Psoas muscle (tissue), 8 donors: Measurements from ENCODE around the gene CALHM6. TPM values are rescaled to one million over a fixed set of nuclear protein-coding genes. Genes with fewer than 3 reads are reported as not detected.

ENCODE experiments used
- ATAC-seq, 4 donors: fragments of 200-7000 bp; cut with Tn5 transposase; one replicate each; pipeline ENCODE4 v1.9.1; 2020; ENCODE audit warnings: moderate library complexity in 3 of 4, mild to moderate bottlenecking in 2 of 4
- DNase-seq, 2 donors: peaks; one replicate each; pipeline ENCODE4 v3.0.0-alpha.2; 2020
- H3K27ac ChIP-seq: fragments of 200-600 bp; one replicate; pipeline ENCODE4 v1.8.0; 2022
- H3K27me3 ChIP-seq, 3 donors: fragments of 200-600 bp in 1 of 3; one replicate each; pipeline versions ENCODE4 v1.6.1 to v1.8.0; 2013 to 2022; ENCODE audit warnings: low read length in 2 of 3, mild to moderate bottlenecking in 2 of 3, moderate library complexity in 1 of 3; ENCODE audit not compliant: insufficient read depth in 3 of 3
- H3K36me3 ChIP-seq, 2 donors: fragments of 200-600 bp in 1 of 2; one replicate each; pipeline versions ENCODE4 v1.6.1 to v1.8.0; 2013 to 2022; ENCODE audit warnings: low read depth in 1 of 2, mild to moderate bottlenecking in 1 of 2, moderate library complexity in 1 of 2; ENCODE audit not compliant: insufficient read depth in 1 of 2
- H3K4me1 ChIP-seq: fragments of 200-600 bp; one replicate; pipeline ENCODE4 v1.8.0; 2022
- H3K4me3 ChIP-seq: fragments of 200-600 bp; one replicate; pipeline ENCODE4 v1.8.0; 2022; ENCODE audit warnings: mild to moderate bottlenecking
- H3K9me3 ChIP-seq: fragments of 200-600 bp; one replicate; pipeline ENCODE4 v1.8.0; 2022
- WGBS, 3 donors: extraction: QIAGEN DNeasy Blood & Tissue Kit; methylation state at CpG; one replicate each; pipeline versions ENCODE4 v1.1.6 to v1.1.7; 2013; 5-methylcytosine and 5-hydroxymethylcytosine counted together
- intact Hi-C, 2 donors: fragments of 100-400 bp; cut with DNase I; formaldehyde crosslinking; loops; one replicate each; pipeline versions ENCODE4 v1.11.0 to v1.14.2; 2022
- polyA plus RNA-seq, 3 donors: library from polyadenylated mRNA; stranded (reverse); fragments of 200-250 nt; gene quantifications; one replicate each; pipeline ENCODE4 v1.2.3, GENCODE V29; 2013
- total RNA-seq, 4 donors: library from RNA; stranded (reverse); fragmentation: NEBNext Ultra II Directional in 2 of 4; extraction: Animal tissue kit (Norgen Biotek cat#: 25700) in 2 of 4; gene quantifications; one replicate each; pipeline versions ENCODE4 v1.2.1 to v1.2.4, GENCODE V29; 2021 to 2023
- TF ChIP-seq, protein P1 (sequence below): fragments of 200-600 bp; IDR thresholded peaks from one replicate; pipeline ENCODE4 v1.8.0; 2022; ENCODE audit warnings: antibody characterized with exemption
- donor health status: healthy with polysubstance abuse.
- donor health status: DM: no; HTN: no; CAD: no; lungs with moderate emphysema.
- donor health status: Bipolar disorder and iron deficiency.
- donor health status: healthy.
- donor health status: DM: yes; HTN: yes; CAD: no.
- donor health status: DM: no; HTN: no; CAD: no.
- donor health status: DM: no; HTN: no; CAD: no.
- donor health status: DM: yes; HTN: yes; CAD: no.

CALHM6 gene
- total and polyA plus RNA-seq, 7 donors = 0.50 to 2.1 (median 0.91) TPM; not detected in 1

DNA sequence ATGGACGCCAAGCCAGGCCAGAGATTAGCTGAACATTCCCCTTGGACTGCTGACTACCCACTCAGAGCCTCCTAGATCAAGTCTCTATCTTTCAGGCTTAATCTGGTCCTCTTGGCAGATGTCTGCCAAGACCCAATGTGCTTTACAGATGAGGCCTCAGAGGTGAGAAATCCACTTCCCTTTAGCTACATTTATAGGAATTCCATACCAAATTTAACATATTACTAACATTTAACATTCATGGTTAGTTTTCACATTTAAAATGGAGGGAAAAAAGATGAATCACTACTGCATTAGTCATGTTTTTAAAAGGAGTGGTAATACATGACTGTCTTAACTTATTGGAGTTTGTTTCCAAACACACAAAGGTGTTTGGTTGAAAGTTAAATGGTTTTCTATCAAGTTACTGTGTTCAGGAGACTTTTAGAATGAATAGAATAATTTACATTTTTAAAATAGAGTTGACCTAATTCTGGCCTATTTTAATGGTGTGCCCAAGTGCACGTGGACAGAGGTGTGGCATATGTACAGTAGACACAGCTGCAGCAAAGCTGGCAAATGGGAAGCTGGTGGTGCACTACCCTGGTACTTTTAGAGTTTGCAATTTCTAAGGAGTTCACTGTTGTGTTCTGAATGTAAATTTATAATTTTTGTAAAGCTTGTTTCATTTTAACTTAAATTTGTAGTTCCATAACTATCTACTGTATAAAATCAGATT lies 41.9 kb upstream of the CALHM6 start:
- H3K27ac ChIP-seq = peak overlapping the region; percentile 38
- no peak overlapping the region for H3K4me3 ChIP-seq
- H3K36me3 ChIP-seq = no peaks in the 10 kb centered on the region
- DNase-seq (no peak), ATAC-seq (no peak)
- peaks cover 18% of the 10 kb centered on the region for H3K4me1 ChIP-seq
- no peaks in the 10 kb centered on the region for H3K27me3 ChIP-seq
- intact Hi-C loops = loop anchor here in 1 of 2 donors (5.0 to 10.0 kb wide), 2 partner anchors 47 to 134 kb away; partner anchors contain the start of gene DSE
- TF ChIP-seq, protein P1, sequence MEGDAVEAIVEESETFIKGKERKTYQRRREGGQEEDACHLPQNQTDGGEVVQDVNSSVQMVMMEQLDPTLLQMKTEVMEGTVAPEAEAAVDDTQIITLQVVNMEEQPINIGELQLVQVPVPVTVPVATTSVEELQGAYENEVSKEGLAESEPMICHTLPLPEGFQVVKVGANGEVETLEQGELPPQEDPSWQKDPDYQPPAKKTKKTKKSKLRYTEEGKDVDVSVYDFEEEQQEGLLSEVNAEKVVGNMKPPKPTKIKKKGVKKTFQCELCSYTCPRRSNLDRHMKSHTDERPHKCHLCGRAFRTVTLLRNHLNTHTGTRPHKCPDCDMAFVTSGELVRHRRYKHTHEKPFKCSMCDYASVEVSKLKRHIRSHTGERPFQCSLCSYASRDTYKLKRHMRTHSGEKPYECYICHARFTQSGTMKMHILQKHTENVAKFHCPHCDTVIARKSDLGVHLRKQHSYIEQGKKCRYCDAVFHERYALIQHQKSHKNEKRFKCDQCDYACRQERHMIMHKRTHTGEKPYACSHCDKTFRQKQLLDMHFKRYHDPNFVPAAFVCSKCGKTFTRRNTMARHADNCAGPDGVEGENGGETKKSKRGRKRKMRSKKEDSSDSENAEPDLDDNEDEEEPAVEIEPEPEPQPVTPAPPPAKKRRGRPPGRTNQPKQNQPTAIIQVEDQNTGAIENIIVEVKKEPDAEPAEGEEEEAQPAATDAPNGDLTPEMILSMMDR = no peak
- WGBS, 3 donors = 58 to 74% (median 66%) methylated on average over 2 of the region's 2 CpGs
- H3K9me3 ChIP-seq = no peaks in the 10 kb centered on the region

DNA sequence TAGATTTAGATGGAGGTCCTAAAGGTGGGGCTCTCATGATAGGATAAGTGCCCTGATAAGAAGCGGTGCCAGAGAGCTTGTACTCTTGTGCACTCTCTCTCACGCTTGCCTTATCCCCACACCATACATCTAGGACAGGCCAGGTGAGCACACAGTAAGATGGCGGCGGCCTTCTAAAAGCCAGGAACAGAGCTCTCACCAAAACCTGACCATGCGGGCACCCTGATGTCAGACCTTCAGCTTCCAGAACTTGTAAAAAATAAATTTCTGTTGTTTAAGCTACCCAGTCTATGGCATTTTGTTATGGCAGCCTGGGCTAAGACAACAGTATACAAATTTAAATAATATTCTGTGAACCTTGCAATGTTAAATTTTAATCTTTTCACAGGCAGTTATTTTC lies 40.8 kb upstream of the CALHM6 start:
- peaks cover 20% of the 10 kb centered on the region for H3K4me1 ChIP-seq
- TF ChIP-seq, protein P1 = no peak
- ATAC-seq = no peak
- intact Hi-C loops = no loop called here
- DNase-seq = no peak
- no peaks in the 10 kb centered on the region for H3K9me3 ChIP-seq
- H3K4me3 ChIP-seq = no peak overlapping the region
- H3K27ac ChIP-seq = no peak overlapping the region
- no peaks in the 10 kb centered on the region for H3K36me3 ChIP-seq
- WGBS, 3 donors = 97 to 100% (median 99%) methylated on average over 5 of the region's 5 CpGs
- H3K27me3 ChIP-seq = no peaks in the 10 kb centered on the region

DNA sequence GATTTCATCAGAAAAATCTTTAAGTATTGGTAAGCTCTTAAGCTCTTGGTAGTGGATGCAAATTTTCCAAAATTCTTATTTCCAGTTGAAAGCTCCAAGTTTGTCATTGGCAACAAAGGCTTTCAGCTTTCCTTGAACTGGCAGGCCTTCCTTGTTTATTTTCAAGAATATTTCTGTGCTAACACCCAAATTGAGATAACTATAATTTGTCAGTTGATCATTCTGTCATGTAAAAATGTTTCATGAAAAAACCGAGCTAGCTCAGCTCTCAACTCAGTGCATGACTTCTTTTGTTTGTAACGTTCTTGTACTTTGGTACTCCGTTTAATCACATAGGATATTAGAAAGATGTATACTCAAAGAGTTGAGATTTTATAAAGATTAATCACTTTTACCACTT lies 38.9 kb upstream of the CALHM6 start:
- peaks cover 20% of the 10 kb centered on the region for H3K4me1 ChIP-seq
- ATAC-seq = no peak

DNA sequence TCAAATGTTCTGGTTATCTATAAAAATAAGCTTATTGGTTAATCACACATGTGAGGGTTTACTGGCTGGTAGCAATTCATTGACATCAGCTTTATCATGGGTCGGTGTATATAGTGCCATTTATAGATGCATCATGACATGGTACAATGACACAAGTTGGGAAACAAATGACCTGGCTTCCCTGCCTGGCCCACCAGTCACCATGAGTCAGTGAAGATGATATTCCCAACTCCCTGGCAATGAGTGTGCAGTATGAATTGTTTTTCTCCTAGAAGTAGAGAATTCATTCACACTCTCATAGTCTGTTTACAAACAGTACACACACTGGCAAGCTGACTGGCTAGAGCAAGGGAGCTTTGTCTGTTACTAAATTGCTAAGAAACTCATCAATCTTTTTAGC lies 37.2 kb upstream of the CALHM6 start:
- no peak overlapping the region for H3K4me3 ChIP-seq
- intact Hi-C loops = no loop called here
- no peaks in the 10 kb centered on the region for H3K9me3 ChIP-seq
- WGBS, 3 donors = 38 to 71% (median 55%) methylated on average over 1 of the region's 1 CpG
- ATAC-seq (peak; percentile 90 to 96 (median 92)), DNase-seq (no peak)
- peak overlapping the region; percentile 48 for H3K27ac ChIP-seq
- H3K4me1 ChIP-seq = peaks cover 20% of the 10 kb centered on the region
- TF ChIP-seq, protein P1 = no peak
- H3K27me3 ChIP-seq = no peaks in the 10 kb centered on the region
- peaks cover 0 to 13% of the 10 kb centered on the region in 2 donors for H3K36me3 ChIP-seq

More for the DNA sequence above, 38.9 kb upstream of the CALHM6 start:
- H3K27ac ChIP-seq = no peak overlapping the region
- intact Hi-C loops = no loop called here
- no peaks in the 10 kb centered on the region for H3K9me3 ChIP-seq
- H3K4me3 ChIP-seq = no peak overlapping the region
- TF ChIP-seq, protein P1 = no peak
- H3K27me3 ChIP-seq = no peaks in the 10 kb centered on the region
- peaks cover 0 to 7% of the 10 kb centered on the region in 2 donors for H3K36me3 ChIP-seq
- 83 to 87% (median 84%) methylated on average over 3 of the region's 3 CpGs for WGBS, 3 donors
- DNase-seq = no peak
